ENCODE data around the gene TJP2.

DNA sequence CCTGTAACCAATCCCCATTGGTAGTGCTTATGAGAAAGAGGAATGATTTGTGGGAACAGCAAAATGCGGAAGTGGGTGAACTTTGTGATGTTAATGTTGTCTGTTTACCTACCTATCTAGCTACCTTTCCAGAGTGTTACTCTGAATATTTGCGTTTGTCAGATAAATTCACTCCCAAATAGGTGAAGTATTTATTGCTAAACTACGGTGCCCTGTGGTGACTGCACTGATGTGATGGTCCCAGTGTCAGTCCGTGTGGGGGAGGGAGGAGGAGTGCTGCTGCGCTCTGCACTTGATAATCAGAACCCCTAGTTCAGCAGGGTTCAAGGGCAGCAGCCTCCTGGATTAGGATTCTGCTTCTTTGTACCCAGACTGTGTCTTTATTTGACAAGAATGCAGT is 55.3 kb downstream of the TJP2 start:
- TF ChIP-seq, protein P1, sequence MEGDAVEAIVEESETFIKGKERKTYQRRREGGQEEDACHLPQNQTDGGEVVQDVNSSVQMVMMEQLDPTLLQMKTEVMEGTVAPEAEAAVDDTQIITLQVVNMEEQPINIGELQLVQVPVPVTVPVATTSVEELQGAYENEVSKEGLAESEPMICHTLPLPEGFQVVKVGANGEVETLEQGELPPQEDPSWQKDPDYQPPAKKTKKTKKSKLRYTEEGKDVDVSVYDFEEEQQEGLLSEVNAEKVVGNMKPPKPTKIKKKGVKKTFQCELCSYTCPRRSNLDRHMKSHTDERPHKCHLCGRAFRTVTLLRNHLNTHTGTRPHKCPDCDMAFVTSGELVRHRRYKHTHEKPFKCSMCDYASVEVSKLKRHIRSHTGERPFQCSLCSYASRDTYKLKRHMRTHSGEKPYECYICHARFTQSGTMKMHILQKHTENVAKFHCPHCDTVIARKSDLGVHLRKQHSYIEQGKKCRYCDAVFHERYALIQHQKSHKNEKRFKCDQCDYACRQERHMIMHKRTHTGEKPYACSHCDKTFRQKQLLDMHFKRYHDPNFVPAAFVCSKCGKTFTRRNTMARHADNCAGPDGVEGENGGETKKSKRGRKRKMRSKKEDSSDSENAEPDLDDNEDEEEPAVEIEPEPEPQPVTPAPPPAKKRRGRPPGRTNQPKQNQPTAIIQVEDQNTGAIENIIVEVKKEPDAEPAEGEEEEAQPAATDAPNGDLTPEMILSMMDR (IDR thresholded peaks at IDR 0.05), result no peak
- no peak for TF ChIP-seq POLR2A (IDR thresholded peaks at IDR 0.05)

Data from suprapubic skin (tissue), 3 donors.